H9 (cell line): ENCODE results near the gene FAM25A. TPM values are rescaled to one million over a fixed set of nuclear protein-coding genes. Genes with fewer than 3 reads are reported as not detected.
"Not testable (repeated sequence)": the region's sequence is repeated elsewhere in the genome, so short reads cannot be mapped to it uniquely, and the experiment has no call there.

Experiments
- DNase-seq: peaks from one replicate; pipeline ENCODE4 v3.0.0-alpha.2; 2017
- H2AFZ ChIP-seq: one replicate; pipeline ENCODE4 v1.6.1; 2013; ENCODE audit warnings: mild to moderate bottlenecking, low read length, control low read depth, moderate library complexity
- H2AK5ac ChIP-seq: 2 replicates; pipeline ENCODE4 v1.6.1; 2013; ENCODE audit warnings: low read length, control low read depth, mixed read lengths; ENCODE audit not compliant: insufficient read length
- H2BK120ac ChIP-seq: one replicate; pipeline ENCODE4 v1.6.1; 2013; ENCODE audit warnings: low read depth, mild to moderate bottlenecking, low read length, control low read depth, inconsistent platforms; ENCODE audit not compliant: poor library complexity, severe bottlenecking
- H2BK12ac ChIP-seq: 2 replicates; pipeline ENCODE4 v1.6.1; 2013; ENCODE audit warnings: low read length, control low read depth, mixed read lengths, low read depth; ENCODE audit not compliant: insufficient read length
- H2BK15ac ChIP-seq: 2 replicates; pipeline ENCODE4 v1.6.1; 2013; ENCODE audit warnings: low read depth, low read length, control low read depth
- H2BK20ac ChIP-seq: one replicate; pipeline ENCODE4 v1.6.1; 2013; ENCODE audit warnings: low read depth, mild to moderate bottlenecking, low read length, control low read depth, inconsistent platforms; ENCODE audit not compliant: poor library complexity, severe bottlenecking
- H2BK5ac ChIP-seq: 2 replicates; pipeline ENCODE4 v1.6.1; 2013; ENCODE audit warnings: low read length, control low read depth, mixed read lengths; ENCODE audit not compliant: insufficient read length
- H3K14ac ChIP-seq: 2 replicates; pipeline ENCODE4 v1.6.1; 2013; ENCODE audit warnings: low read length, control low read depth; ENCODE audit not compliant: insufficient read depth
- H3K18ac ChIP-seq: 2 replicates; pipeline ENCODE4 v1.6.1; 2013; ENCODE audit warnings: low read depth, mild to moderate bottlenecking, mixed read lengths, low read length, control low read depth; ENCODE audit not compliant: insufficient read length
- H3K23ac ChIP-seq: 2 replicates; pipeline ENCODE4 v1.6.1; 2013; ENCODE audit warnings: low read length, control low read depth, mixed read lengths, low read depth; ENCODE audit not compliant: insufficient read length
- H3K23me2 ChIP-seq: 2 replicates; pipeline ENCODE4 v1.6.1; 2013; ENCODE audit warnings: low read depth, mild to moderate bottlenecking, mixed read lengths, low read length, control low read depth; ENCODE audit not compliant: insufficient read length, poor library complexity, severe bottlenecking
- H3K27ac ChIP-seq: 2 replicates; pipeline ENCODE4 v1.5.1; 2013; ENCODE audit warnings: low read length, control low read depth, mixed read lengths, low read depth; ENCODE audit not compliant: insufficient read length
- H3K27me3 ChIP-seq: 2 replicates; pipeline ENCODE4 v1.6.1; 2013; ENCODE audit warnings: low read length, control low read depth, inconsistent platforms; ENCODE audit not compliant: insufficient read depth
- H3K4ac ChIP-seq: 2 replicates; pipeline ENCODE4 v1.6.1; 2013; ENCODE audit warnings: low read depth, mild to moderate bottlenecking, control low read depth, inconsistent platforms, low read length, moderate library complexity
- H3K4me1 ChIP-seq: 2 replicates; pipeline ENCODE4 v1.6.1; 2013; ENCODE audit warnings: low read length, control low read depth, inconsistent platforms; ENCODE audit not compliant: insufficient read depth
- H3K4me2 ChIP-seq: 2 replicates; pipeline ENCODE4 v1.6.1; 2013; ENCODE audit warnings: low read length, control low read depth, mixed read lengths; ENCODE audit not compliant: insufficient read length, insufficient read depth
- H3K56ac ChIP-seq: 2 replicates; pipeline ENCODE4 v1.6.1; 2013; ENCODE audit warnings: low read depth, mild to moderate bottlenecking, mixed read lengths, low read length, control low read depth; ENCODE audit not compliant: insufficient read length
- H3K79me1 ChIP-seq: 2 replicates; pipeline ENCODE4 v1.6.1; 2013; ENCODE audit warnings: low read depth, mild to moderate bottlenecking, moderate library complexity, low read length, control low read depth, inconsistent platforms; ENCODE audit not compliant: insufficient read depth, poor library complexity, severe bottlenecking
- H3K79me2 ChIP-seq: 2 replicates; pipeline ENCODE4 v1.6.1; 2013; ENCODE audit warnings: low read length, control low read depth, inconsistent platforms; ENCODE audit not compliant: insufficient read depth
- H3K9ac ChIP-seq: 2 replicates; pipeline ENCODE4 v1.6.1; 2013; ENCODE audit warnings: low read length, control low read depth, mixed read lengths; ENCODE audit not compliant: insufficient read length; ENCODE audit errors: extremely low read depth
- H3K9me3 ChIP-seq: one replicate; pipeline ENCODE4 v1.6.1; 2013; ENCODE audit warnings: low read depth, low read length, inconsistent platforms; ENCODE audit not compliant: control insufficient read depth
- H3T11ph ChIP-seq: one replicate; pipeline ENCODE4 v1.6.1; 2013; ENCODE audit warnings: mild to moderate bottlenecking, low read length, control low read depth, inconsistent platforms
- H4K20me1 ChIP-seq: one replicate; pipeline ENCODE4 v1.6.1; 2013; ENCODE audit not compliant: control insufficient read depth, insufficient read length, insufficient read depth
- H4K5ac ChIP-seq: 2 replicates; pipeline ENCODE4 v1.6.1; 2013; ENCODE audit warnings: low read depth, mild to moderate bottlenecking, mixed read lengths, low read length, control low read depth; ENCODE audit not compliant: insufficient read length
- H4K8ac ChIP-seq: replicated peaks from 2 replicates; pipeline ENCODE4 v1.6.1; 2013; ENCODE audit warnings: low read length, control low read depth, mixed read lengths, low read depth; ENCODE audit not compliant: insufficient read length
- H4K91ac ChIP-seq: 2 replicates; pipeline ENCODE4 v1.6.1; 2013; ENCODE audit warnings: low read depth, mild to moderate bottlenecking, moderate library complexity, mixed read lengths, low read length, control low read depth; ENCODE audit not compliant: insufficient read length
- H3K27ac Mint-ChIP-seq, 3 experiments: 2 replicates in 2 of 3; 3 replicates in 1 of 3; pipeline ENCODE4 v1.8.0; 2020 to 2021; ENCODE audit warnings: mixed read lengths in 3 of 3, mild to moderate bottlenecking in 1 of 3, moderate library complexity in 1 of 3
- H3K27me3 Mint-ChIP-seq: 2 replicates; pipeline ENCODE4 v1.8.0; 2021; ENCODE audit warnings: low read depth, mild to moderate bottlenecking, moderate library complexity, mixed read lengths
- H3K36me3 Mint-ChIP-seq, 3 experiments: 2 replicates in 2 of 3; 3 replicates in 1 of 3; pipeline ENCODE4 v1.8.0; 2020 to 2021; ENCODE audit warnings: low read depth in 3 of 3, mixed read lengths in 3 of 3; ENCODE audit not compliant: insufficient read depth in 1 of 3
- H3K4me1 Mint-ChIP-seq, 2 experiments: 2 replicates each; pipeline ENCODE4 v1.8.0; 2020; ENCODE audit warnings: mixed read lengths in 2 of 2
- H3K4me3 Mint-ChIP-seq, 2 experiments: 2 replicates in 1 of 2; 3 replicates in 1 of 2; pipeline ENCODE4 v1.8.0; 2020 to 2021; ENCODE audit warnings: mild to moderate bottlenecking in 2 of 2, mixed read lengths in 2 of 2, moderate library complexity in 1 of 2
- H3K9me3 Mint-ChIP-seq, 2 experiments: 2 replicates in 1 of 2; 3 replicates in 1 of 2; pipeline ENCODE4 v1.8.0; 2020; ENCODE audit warnings: mild to moderate bottlenecking in 2 of 2, mixed read lengths in 2 of 2, moderate library complexity in 1 of 2
- WGBS: extraction: QIAGEN DNeasy Blood & Tissue Kit; methylation state at CpG from one replicate; pipeline ENCODE4 v1.1.7; 2013; ENCODE audit warnings: missing lambda C conversion rate, low lambda C conversion rate, mixed read lengths; ENCODE audit not compliant: insufficient read length; ENCODE audit errors: extremely low coverage; 5-methylcytosine and 5-hydroxymethylcytosine counted together
- total RNA-seq: library from RNA; stranded (reverse); gene quantifications from 2 replicates; pipeline ENCODE4 v1.2.1, GENCODE V29; 2021
- TF ChIP-seq, protein P1 (sequence below): fragments of 200-600 bp; sonication (generic); conservative IDR thresholded peaks from 3 replicates; pipeline ENCODE4 v1.8.0; 2021; ENCODE audit warnings: antibody characterized with exemption, mild to moderate bottlenecking

The FAM25A gene
- total RNA-seq, 1 experiment from 2014 or later = not detected

DNA sequence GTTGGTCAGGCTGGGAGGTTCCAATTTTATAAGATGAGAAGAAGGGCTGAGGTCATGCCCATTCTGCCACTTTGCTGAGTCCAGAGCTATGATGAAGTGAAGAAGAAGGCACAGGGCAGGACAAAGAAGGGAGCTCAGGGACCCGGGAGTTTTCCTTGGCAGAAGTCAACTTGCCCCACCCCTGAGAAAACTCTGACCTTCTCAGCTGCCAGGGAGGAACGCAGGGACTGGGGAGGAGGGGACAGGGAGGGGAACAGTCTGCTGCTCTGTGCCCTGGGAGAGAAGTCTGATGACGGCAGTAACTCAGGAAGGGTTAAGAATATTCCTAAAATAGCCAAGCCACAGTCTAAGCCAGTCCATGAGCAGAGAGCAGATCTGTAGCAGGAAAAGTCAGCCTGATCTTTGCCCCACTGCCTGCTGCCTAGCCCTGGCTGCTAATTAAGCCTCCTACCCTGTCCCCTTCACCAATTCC lies 40.1 kb upstream of the FAM25A start:
- Histone ChIP-seq H3K9ac (no peak overlapping the region), H3K27ac (no peak overlapping the region)
- no peaks in the 10 kb centered on the region for H3K9me3 Mint-ChIP-seq

DNA sequence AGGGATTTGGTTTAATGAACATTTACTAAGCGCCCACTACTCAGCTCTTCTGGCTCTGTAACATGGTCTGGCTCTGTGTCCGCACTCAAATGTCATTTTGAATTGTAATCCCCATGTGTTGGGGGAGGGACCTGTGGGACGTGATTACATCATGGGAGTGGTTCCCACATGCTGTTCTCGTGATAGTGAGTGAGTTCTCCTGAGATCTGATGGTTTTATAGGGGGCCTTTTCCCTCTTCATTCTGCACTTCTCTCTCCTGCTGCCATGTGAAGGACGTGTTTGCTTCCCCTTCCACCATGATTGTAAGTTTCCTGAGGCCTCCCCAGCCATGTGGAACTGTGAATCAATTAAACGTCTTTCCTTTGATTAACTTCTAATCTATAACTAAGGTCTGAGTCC lies 39.1 kb upstream of the FAM25A start:
- H3K23ac ChIP-seq, H3K56ac ChIP-seq, H3K14ac ChIP-seq, H3K4me2 ChIP-seq, H2BK12ac ChIP-seq, DNase-seq, H3T11ph ChIP-seq, H3K9me3 Mint-ChIP-seq, H2AK5ac ChIP-seq, H4K20me1 ChIP-seq, H2AFZ ChIP-seq, H3K27ac ChIP-seq, H3K4ac ChIP-seq, H4K8ac ChIP-seq, H3K27me3 ChIP-seq, H3K9me3 ChIP-seq, H2BK5ac ChIP-seq, H3K79me2 ChIP-seq, H3K23me2 ChIP-seq, H2BK120ac ChIP-seq, H4K5ac ChIP-seq, H2BK15ac ChIP-seq, H3K4me1 ChIP-seq, H4K91ac ChIP-seq, H3K27me3 Mint-ChIP-seq, H2BK20ac ChIP-seq, H3K4me3 Mint-ChIP-seq, H3K18ac ChIP-seq, H3K79me1 ChIP-seq, H3K36me3 Mint-ChIP-seq, H3K9ac ChIP-seq: not testable (repeated sequence)
- Mint-ChIP-seq H3K4me1 (peaks cover 15% of the 10 kb centered on the region in 2 experiments), H3K27ac (peak overlapping the region in 1 of 3 experiments; percentile 4; a peak in 1 of 7 replicates)
- WGBS = no CpG with 5 or more reads among the region's 6 CpGs

More for the DNA sequence above, 40.1 kb upstream of the FAM25A start:
- no peak overlapping the region for H2BK15ac ChIP-seq
- H3K18ac ChIP-seq = no peak overlapping the region
- no peak overlapping the region for H3K4ac ChIP-seq
- no peak overlapping the region for H2BK5ac ChIP-seq
- Mint-ChIP-seq H3K4me1 (peaks cover 13 to 15% of the 10 kb centered on the region in 2 experiments), H3K27me3 (peaks cover 1% of the 10 kb centered on the region), H3K27ac (no peak overlapping the region; a peak in 1 of 7 replicates), H3K4me3 (no peak overlapping the region), H3K36me3 (no peaks in the 10 kb centered on the region)
- no peaks in the 10 kb centered on the region for H4K20me1 ChIP-seq
- H2BK20ac ChIP-seq = no peak overlapping the region
- no peaks in the 10 kb centered on the region for H3K23me2 ChIP-seq
- no peak overlapping the region; the same call in 1 of the 2 replicates for H3K14ac ChIP-seq
- H3K27me3 ChIP-seq = no peaks in the 10 kb centered on the region
- TF ChIP-seq, protein P1, sequence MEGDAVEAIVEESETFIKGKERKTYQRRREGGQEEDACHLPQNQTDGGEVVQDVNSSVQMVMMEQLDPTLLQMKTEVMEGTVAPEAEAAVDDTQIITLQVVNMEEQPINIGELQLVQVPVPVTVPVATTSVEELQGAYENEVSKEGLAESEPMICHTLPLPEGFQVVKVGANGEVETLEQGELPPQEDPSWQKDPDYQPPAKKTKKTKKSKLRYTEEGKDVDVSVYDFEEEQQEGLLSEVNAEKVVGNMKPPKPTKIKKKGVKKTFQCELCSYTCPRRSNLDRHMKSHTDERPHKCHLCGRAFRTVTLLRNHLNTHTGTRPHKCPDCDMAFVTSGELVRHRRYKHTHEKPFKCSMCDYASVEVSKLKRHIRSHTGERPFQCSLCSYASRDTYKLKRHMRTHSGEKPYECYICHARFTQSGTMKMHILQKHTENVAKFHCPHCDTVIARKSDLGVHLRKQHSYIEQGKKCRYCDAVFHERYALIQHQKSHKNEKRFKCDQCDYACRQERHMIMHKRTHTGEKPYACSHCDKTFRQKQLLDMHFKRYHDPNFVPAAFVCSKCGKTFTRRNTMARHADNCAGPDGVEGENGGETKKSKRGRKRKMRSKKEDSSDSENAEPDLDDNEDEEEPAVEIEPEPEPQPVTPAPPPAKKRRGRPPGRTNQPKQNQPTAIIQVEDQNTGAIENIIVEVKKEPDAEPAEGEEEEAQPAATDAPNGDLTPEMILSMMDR = no peak
- H4K91ac ChIP-seq = no peak overlapping the region
- no peak overlapping the region for H2BK120ac ChIP-seq
- no peak overlapping the region for H2BK12ac ChIP-seq
- no peaks in the 10 kb centered on the region for H3K79me2 ChIP-seq
- H4K8ac ChIP-seq = no peak overlapping the region
- H3K4me1 ChIP-seq = no peaks in the 10 kb centered on the region
- no peak for DNase-seq
- H3K9me3 ChIP-seq = no peaks in the 10 kb centered on the region
- no peak overlapping the region for H2AFZ ChIP-seq
- H3T11ph ChIP-seq = no peak overlapping the region
- H2AK5ac ChIP-seq = no peak overlapping the region
- H4K5ac ChIP-seq = no peak overlapping the region
- no CpG with 5 or more reads among the region's 3 CpGs for WGBS
- H3K79me1 ChIP-seq = no peaks in the 10 kb centered on the region
- H3K4me2 ChIP-seq = no peak overlapping the region
- H3K23ac ChIP-seq = no peak overlapping the region
- H3K56ac ChIP-seq = no peak overlapping the region
